Esophagus muscularis mucosa (tissue), 4 donors: Measurements from ENCODE around the gene DIAPH3. TPM values are rescaled to one million over a fixed set of nuclear protein-coding genes. Genes with fewer than 3 reads are reported as not detected.

Experiments used
- DNase-seq: peaks from one replicate; pipeline ENCODE4 v3.0.0-alpha.2; 2017; ENCODE audit errors: extremely low spot score
- H3K27ac ChIP-seq, 4 donors: fragments of 200-600 bp; sonication (generic); replicated peaks in 1 of 4; 1 replicate in 3 of 4; 2 replicates in 1 of 4; pipeline ENCODE4 v1.5.1; 2016 to 2019; ENCODE audit warnings: mild to moderate bottlenecking in 1 of 4
- H3K27me3 ChIP-seq, 4 donors: fragments of 200-600 bp; sonication (generic); one replicate each; pipeline versions ENCODE4 v1.5.1 to v1.6.0; 2016 to 2019
- H3K36me3 ChIP-seq, 4 donors: fragments of 200-600 bp; sonication (generic); one replicate each; pipeline ENCODE4 v1.5.1; 2016 to 2019
- H3K4me1 ChIP-seq, 4 donors: fragments of 200-600 bp; sonication (generic); one replicate each; pipeline ENCODE4 v1.5.1; 2016 to 2019
- H3K4me3 ChIP-seq, 4 donors: fragments of 200-600 bp; sonication (generic); 1 replicate in 2 of 4; 2 replicates in 2 of 4; pipeline ENCODE4 v1.5.1; 2016 to 2019; ENCODE audit warnings: mild to moderate bottlenecking in 4 of 4, moderate library complexity in 1 of 4
- H3K9me3 ChIP-seq, 4 donors: fragments of 200-600 bp; sonication (generic); 1 replicate in 3 of 4; 2 replicates in 1 of 4; pipeline ENCODE4 v1.5.1; 2016 to 2019
- EP300 ChIP-seq: sonication (generic); formaldehyde crosslinking; IDR thresholded peaks from one replicate; pipeline ENCODE4 v1.6.1; 2017; ENCODE audit warnings: antibody characterized with exemption
- POLR2A ChIP-seq: fragments of 450-650 bp; IDR thresholded peaks from one replicate; pipeline ENCODE4 v1.6.1; 2017; ENCODE audit warnings: antibody characterized with exemption, moderate library complexity, mild to moderate bottlenecking, low read depth
- POLR2AphosphoS5 ChIP-seq, 2 donors: sonication (generic); formaldehyde crosslinking; IDR thresholded peaks; one replicate each; pipeline ENCODE4 v1.6.1; 2017; ENCODE audit warnings: antibody characterized with exemption in 2 of 2
- WGBS: methylation state at CpG from one replicate; pipeline ENCODE4 v1.1.5; 2018; 5-methylcytosine and 5-hydroxymethylcytosine counted together
- intact Hi-C: fragments of 100-400 bp; cut with DNase I; formaldehyde crosslinking; loops from one replicate; pipeline ENCODE4 v1.15.1; 2023
- total RNA-seq, 4 donors: library from RNA; depleted of rRNA; stranded (reverse); fragments of >200 nt; gene quantifications; one replicate each; pipeline versions ENCODE4 v1.1.0 to v1.2.1, GENCODE V29; 2016
- TF ChIP-seq, protein P1 (sequence below), 3 experiments: fragments of 200-600 bp in 2 of 3; fragments of 450-650 bp in 1 of 3; sonication (generic) in 2 of 3; IDR thresholded peaks; one replicate each; pipeline ENCODE4 v1.5.1; 2017 to 2019; ENCODE audit warnings: antibody characterized with exemption in 3 of 3, mild to moderate bottlenecking in 2 of 3, moderate library complexity in 1 of 3

DIAPH3 gene
- total RNA-seq, 4 donors from 2014 or later, result under 0.01 to 1.0 (median 0.41) TPM

DNA sequence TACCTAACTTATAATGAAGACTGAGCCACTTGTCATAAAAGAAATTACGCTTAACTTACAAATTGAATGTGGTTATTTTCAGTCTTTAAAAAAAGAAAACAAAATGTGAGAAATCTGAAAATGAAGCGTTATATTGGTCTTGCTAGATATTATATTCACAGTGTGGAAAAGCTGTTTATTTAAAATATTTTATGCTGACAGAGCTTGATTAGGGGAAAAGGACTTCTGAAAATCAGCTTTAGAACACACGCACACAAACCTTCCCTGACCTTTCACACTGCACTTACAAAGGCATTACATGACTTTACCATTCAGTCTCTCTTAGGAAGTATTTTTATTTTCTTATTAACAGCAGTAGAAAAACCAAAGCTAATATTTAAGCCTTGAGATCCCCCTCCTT, 461.5 kb downstream of the DIAPH3 start:
- TF ChIP-seq POLR2AphosphoS5 (IDR thresholded peaks at IDR 0.05) (no peak), EP300 (no peak), POLR2A (no peak)
- TF ChIP-seq, protein P1, sequence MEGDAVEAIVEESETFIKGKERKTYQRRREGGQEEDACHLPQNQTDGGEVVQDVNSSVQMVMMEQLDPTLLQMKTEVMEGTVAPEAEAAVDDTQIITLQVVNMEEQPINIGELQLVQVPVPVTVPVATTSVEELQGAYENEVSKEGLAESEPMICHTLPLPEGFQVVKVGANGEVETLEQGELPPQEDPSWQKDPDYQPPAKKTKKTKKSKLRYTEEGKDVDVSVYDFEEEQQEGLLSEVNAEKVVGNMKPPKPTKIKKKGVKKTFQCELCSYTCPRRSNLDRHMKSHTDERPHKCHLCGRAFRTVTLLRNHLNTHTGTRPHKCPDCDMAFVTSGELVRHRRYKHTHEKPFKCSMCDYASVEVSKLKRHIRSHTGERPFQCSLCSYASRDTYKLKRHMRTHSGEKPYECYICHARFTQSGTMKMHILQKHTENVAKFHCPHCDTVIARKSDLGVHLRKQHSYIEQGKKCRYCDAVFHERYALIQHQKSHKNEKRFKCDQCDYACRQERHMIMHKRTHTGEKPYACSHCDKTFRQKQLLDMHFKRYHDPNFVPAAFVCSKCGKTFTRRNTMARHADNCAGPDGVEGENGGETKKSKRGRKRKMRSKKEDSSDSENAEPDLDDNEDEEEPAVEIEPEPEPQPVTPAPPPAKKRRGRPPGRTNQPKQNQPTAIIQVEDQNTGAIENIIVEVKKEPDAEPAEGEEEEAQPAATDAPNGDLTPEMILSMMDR (IDR thresholded peaks at IDR 0.05), result no peak
- WGBS, result 93% methylated on average over 3 of the region's 3 CpGs

DNA sequence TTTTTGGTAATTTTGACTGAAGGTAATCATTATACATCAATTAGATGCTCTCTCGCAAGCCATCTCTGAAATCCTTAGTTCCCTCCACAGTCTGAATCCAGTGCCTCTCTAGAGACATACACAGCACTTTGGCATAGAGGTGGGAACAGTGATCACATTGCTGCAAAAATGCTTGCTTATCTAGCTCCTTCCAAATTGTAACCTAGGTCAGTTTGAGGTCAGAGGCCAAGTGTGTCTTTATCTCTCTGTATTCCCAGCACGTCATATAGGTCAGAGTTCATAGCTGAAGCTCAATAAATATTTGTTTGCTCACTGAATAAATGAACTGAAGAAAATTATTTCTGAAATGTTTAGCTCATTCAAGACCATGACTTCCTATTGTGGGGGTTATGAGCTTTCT, 462.5 kb downstream of the DIAPH3 start:
- Histone ChIP-seq H3K27ac (no peak overlapping the region), H3K27me3 (no peaks in the 10 kb centered on the region), H3K4me1 (peaks cover 0 to 4% (median 0%) of the 10 kb centered on the region in 4 donors), H3K9me3 (no peaks in the 10 kb centered on the region), H3K36me3 (no peaks in the 10 kb centered on the region), H3K4me3 (no peak overlapping the region)
- 91% methylated on average over 2 of the region's 2 CpGs for WGBS
- intact Hi-C loops, result no loop called here
- TF ChIP-seq POLR2A (no peak), EP300 (no peak), POLR2AphosphoS5 (IDR thresholded peaks at IDR 0.05) (no peak)
- TF ChIP-seq, protein P1 (IDR thresholded peaks at IDR 0.05), result no peak
- no peak for DNase-seq

More for the DNA sequence above, 461.5 kb downstream of the DIAPH3 start:
- DNase-seq, result no peak
- H3K4me1 ChIP-seq, result peaks cover 0 to 4% (median 0%) of the 10 kb centered on the region in 4 donors
- no peak overlapping the region for H3K27ac ChIP-seq
- no peak overlapping the region for H3K4me3 ChIP-seq
- no peaks in the 10 kb centered on the region for H3K9me3 ChIP-seq
- intact Hi-C loops, result no loop called here
- H3K36me3 ChIP-seq, result no peaks in the 10 kb centered on the region
- H3K27me3 ChIP-seq, result no peaks in the 10 kb centered on the region

DNA sequence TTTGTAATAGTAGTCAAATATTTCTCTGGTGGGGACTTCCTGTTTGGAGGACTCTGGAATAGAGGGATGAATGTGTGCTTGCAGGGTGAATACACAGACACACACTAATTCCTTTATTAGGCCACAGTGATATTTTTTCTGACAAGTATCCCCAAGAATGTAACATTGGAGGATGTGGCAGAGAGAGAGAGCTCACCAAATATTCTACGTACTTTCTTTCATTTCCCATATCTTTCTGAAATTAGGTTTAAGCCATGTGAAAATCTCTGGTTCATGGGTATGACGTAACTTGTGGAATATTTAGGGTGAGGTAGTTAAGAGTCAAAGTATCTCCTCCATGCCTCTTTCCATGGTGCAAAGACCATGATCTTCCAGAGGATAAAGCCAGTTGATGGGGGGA, 463.4 kb downstream of the DIAPH3 start:
- DNase-seq, result no peak
- Histone ChIP-seq H3K4me1 (peaks cover 0 to 4% (median 0%) of the 10 kb centered on the region in 4 donors), H3K36me3 (no peaks in the 10 kb centered on the region), H3K4me3 (no peak overlapping the region), H3K27me3 (no peaks in the 10 kb centered on the region), H3K9me3 (no peaks in the 10 kb centered on the region), H3K27ac (no peak overlapping the region)
- WGBS, result 84% methylated on average over 2 of the region's 2 CpGs
- TF ChIP-seq, protein P1 (IDR thresholded peaks at IDR 0.05), result no peak
- TF ChIP-seq POLR2A (no peak), POLR2AphosphoS5 (IDR thresholded peaks at IDR 0.05) (no peak), EP300 (no peak)
- intact Hi-C loops, result no loop called here

DNA sequence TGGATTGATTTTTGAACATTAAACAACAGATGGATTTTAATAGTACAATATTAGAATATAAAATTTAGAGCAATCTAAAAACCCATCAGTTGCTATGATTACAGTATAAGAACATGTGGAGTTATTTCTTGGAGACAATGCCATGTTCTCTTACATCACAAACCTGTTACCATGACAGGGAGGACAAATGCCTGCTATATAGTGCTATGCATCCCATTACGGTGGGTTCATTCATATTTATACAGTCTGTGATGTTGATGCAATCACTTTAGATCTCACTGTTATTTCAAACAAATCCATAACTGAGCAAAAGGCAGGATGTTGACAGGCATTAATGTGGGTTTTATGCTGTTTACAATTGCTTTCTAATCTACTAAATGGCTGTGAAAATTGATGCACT, 467.5 kb downstream of the DIAPH3 start:
- TF ChIP-seq POLR2AphosphoS5 (IDR thresholded peaks at IDR 0.05), result no peak
- TF ChIP-seq, protein P1 (IDR thresholded peaks at IDR 0.05), result no peak
- TF ChIP-seq EP300, result no peak
- no peak for TF ChIP-seq POLR2A
- Histone ChIP-seq H3K36me3 (no peaks in the 10 kb centered on the region), H3K27me3 (no peaks in the 10 kb centered on the region), H3K4me3 (no peak overlapping the region), H3K27ac (no peak overlapping the region), H3K9me3 (no peaks in the 10 kb centered on the region), H3K4me1 (peaks cover 0 to 21% (median 11%) of the 10 kb centered on the region in 4 donors)
- intact Hi-C loops, result no loop called here
- no peak for DNase-seq
- 96% methylated on average over 1 of the region's 1 CpG for WGBS

DNA sequence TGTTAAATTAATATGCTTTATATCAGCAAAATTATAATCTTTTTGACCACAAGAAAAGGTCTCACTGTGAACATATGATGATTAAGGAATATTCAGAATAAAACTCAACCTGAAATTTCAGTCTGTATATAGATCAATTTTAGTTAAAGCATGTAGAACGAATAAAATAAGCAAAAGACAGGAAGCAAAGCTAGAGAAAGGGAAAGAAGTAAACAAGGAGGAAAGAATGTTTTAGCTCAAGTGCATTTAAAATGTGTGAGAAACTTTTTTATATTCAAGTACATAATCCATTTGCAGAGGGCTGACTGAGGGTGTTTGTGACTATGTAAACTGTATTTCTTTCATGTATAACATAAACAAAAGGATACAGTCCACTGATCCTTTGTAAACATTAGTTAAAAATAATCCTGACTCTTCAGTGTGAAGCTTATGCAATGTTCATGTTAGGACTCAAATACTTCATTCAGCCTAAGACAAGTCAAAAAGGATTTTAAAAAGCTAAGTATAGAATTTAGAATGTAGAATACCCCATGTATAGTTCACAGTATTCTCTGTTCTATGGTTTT, 472.1 kb downstream of the DIAPH3 start:
- 27% methylated on average over 1 of the region's 1 CpG for WGBS

More for the DNA sequence above, 472.1 kb downstream of the DIAPH3 start:
- TF ChIP-seq POLR2A, result no peak
- no peak for TF ChIP-seq EP300
- H3K9me3 ChIP-seq, result no peaks in the 10 kb centered on the region
- intact Hi-C loops, result no loop called here
- peak overlapping the region in 2 of 4 donors; percentile 1 to 25 for H3K27ac ChIP-seq
- H3K4me3 ChIP-seq, result no peak overlapping the region
- no peaks in the 10 kb centered on the region for H3K36me3 ChIP-seq
- no peak for DNase-seq
- peaks cover 0 to 20% (median 12%) of the 10 kb centered on the region in 4 donors for H3K4me1 ChIP-seq
- H3K27me3 ChIP-seq, result no peaks in the 10 kb centered on the region
